Measurements from ENCODE around the gene IQUB. TPM values are rescaled to one million over a fixed set of nuclear protein-coding genes. Genes with fewer than 3 reads are reported as not detected.
"Not testable (repeated sequence)": the region's sequence is repeated elsewhere in the genome, so short reads cannot be mapped to it uniquely, and the experiment has no call there.

The IQUB gene
- polyA plus RNA-seq, 3 donors from 2014 or later, result not detected

GRCh38 chr7:123498601-123499000, 35.8 kb downstream of the IQUB start:
- H3K36me3 Mint-ChIP-seq, result no peaks in the 10 kb centered on the region
- no peak overlapping the region for H3K27ac Mint-ChIP-seq
- no peak for DNase-seq
- H3K9me3 Mint-ChIP-seq, result no peaks in the 10 kb centered on the region
- H3K4me1 Mint-ChIP-seq, result no peaks in the 10 kb centered on the region
- peaks cover 0 to 11% (median 0%) of the 10 kb centered on the region in 3 donors for H3K27me3 Mint-ChIP-seq (ENCODE audit: low read depth in 3 of 3)
- no peak overlapping the region for H3K4me3 Mint-ChIP-seq

- Mint-ChIP-seq H3K36me3 (no peaks in the 10 kb centered on the region), H3K27ac (no peak overlapping the region), H3K27me3 (ENCODE audit: low read depth in 3 of 3) (peaks cover 0 to 11% (median 0%) of the 10 kb centered on the region in 3 donors), H3K4me3 (no peak overlapping the region), H3K9me3 (no peaks in the 10 kb centered on the region), H3K4me1 (no peaks in the 10 kb centered on the region)
- DNase-seq, result no peak
Observed at GRCh38 chr7:123498031-123498430, 36.4 kb downstream of the IQUB start.

GRCh38 chr7:123494193-123494796, 40.1 kb downstream of the IQUB start:
- H3K36me3 Mint-ChIP-seq, result no peaks in the 10 kb centered on the region
- no peak overlapping the region for H3K27ac Mint-ChIP-seq
- peak; percentile 16 to 40 (median 19) for DNase-seq
- H3K4me3 Mint-ChIP-seq, result no peak overlapping the region
- H3K4me1 Mint-ChIP-seq, result no peaks in the 10 kb centered on the region
- H3K27me3 Mint-ChIP-seq (ENCODE audit: low read depth in 3 of 3), result peaks cover 0 to 3% (median 0%) of the 10 kb centered on the region in 3 donors
- no peaks in the 10 kb centered on the region for H3K9me3 Mint-ChIP-seq

GRCh38 chr7:123492485-123492884, 41.9 kb downstream of the IQUB start:
- H3K27ac Mint-ChIP-seq, result no peak overlapping the region
- DNase-seq, result no peak
- H3K4me1 Mint-ChIP-seq, result no peaks in the 10 kb centered on the region
- no peaks in the 10 kb centered on the region for H3K9me3 Mint-ChIP-seq
- H3K27me3 Mint-ChIP-seq (ENCODE audit: low read depth in 3 of 3), result peaks cover 0 to 2% (median 0%) of the 10 kb centered on the region in 3 donors
- H3K4me3 Mint-ChIP-seq, result no peak overlapping the region
- no peaks in the 10 kb centered on the region for H3K36me3 Mint-ChIP-seq

GRCh38 chr7:123485721-123486120, 48.7 kb downstream of the IQUB start:
- peaks cover 3 to 7% (median 4%) of the 10 kb centered on the region in 3 donors for H3K27me3 Mint-ChIP-seq (ENCODE audit: low read depth in 3 of 3)
- no peaks in the 10 kb centered on the region for H3K9me3 Mint-ChIP-seq
- no peak overlapping the region for H3K27ac Mint-ChIP-seq
- DNase-seq, result no peak
- no peaks in the 10 kb centered on the region for H3K4me1 Mint-ChIP-seq
- no peak overlapping the region for H3K4me3 Mint-ChIP-seq
- H3K36me3 Mint-ChIP-seq, result no peaks in the 10 kb centered on the region

GRCh38 chr7:123485187-123485586, 49.2 kb downstream of the IQUB start:
- H3K4me3 Mint-ChIP-seq, result no peak overlapping the region
- H3K36me3 Mint-ChIP-seq, result no peaks in the 10 kb centered on the region
- no peaks in the 10 kb centered on the region for H3K4me1 Mint-ChIP-seq
- no peak for DNase-seq
- peaks cover 3 to 7% (median 4%) of the 10 kb centered on the region in 3 donors for H3K27me3 Mint-ChIP-seq (ENCODE audit: low read depth in 3 of 3)
- no peak overlapping the region for H3K27ac Mint-ChIP-seq
- no peaks in the 10 kb centered on the region for H3K9me3 Mint-ChIP-seq

- Mint-ChIP-seq H3K36me3 (no peaks in the 10 kb centered on the region), H3K4me3 (no peak overlapping the region), H3K27me3 (ENCODE audit: low read depth in 3 of 3) (peaks cover 3 to 7% (median 4%) of the 10 kb centered on the region in 3 donors), H3K27ac (no peak overlapping the region), H3K9me3 (no peaks in the 10 kb centered on the region), H3K4me1 (no peaks in the 10 kb centered on the region)
- DNase-seq, result no peak
Observed at GRCh38 chr7:123484199-123484598, 50.2 kb downstream of the IQUB start.

- DNase-seq, result no peak
- Mint-ChIP-seq H3K36me3 (no peaks in the 10 kb centered on the region), H3K27ac (no peak overlapping the region), H3K4me3 (no peak overlapping the region), H3K27me3 (ENCODE audit: low read depth in 3 of 3) (peaks cover 3 to 10% (median 4%) of the 10 kb centered on the region in 3 donors), H3K4me1 (no peaks in the 10 kb centered on the region), H3K9me3 (peaks cover 0 to 8% (median 0%) of the 10 kb centered on the region in 6 donors)
Observed at GRCh38 chr7:123480107-123480506, 54.3 kb downstream of the IQUB start.

GRCh38 chr7:123478056-123478455, 56.3 kb downstream of the IQUB start:
- not testable (repeated sequence) for H3K36me3 Mint-ChIP-seq; DNase-seq; H3K27ac Mint-ChIP-seq; H3K27me3 Mint-ChIP-seq (ENCODE audit: low read depth in 3 of 3); H3K9me3 Mint-ChIP-seq; H3K4me3 Mint-ChIP-seq; H3K4me1 Mint-ChIP-seq

- no peak overlapping the region for H3K27ac Mint-ChIP-seq
- H3K4me1 Mint-ChIP-seq, result no peaks in the 10 kb centered on the region
- DNase-seq, result no peak
- H3K36me3 Mint-ChIP-seq, result no peaks in the 10 kb centered on the region
- H3K4me3 Mint-ChIP-seq, result no peak overlapping the region
- H3K9me3 Mint-ChIP-seq, result peaks cover 0 to 8% (median 0%) of the 10 kb centered on the region in 6 donors
- peaks cover 0 to 6% (median 2%) of the 10 kb centered on the region in 3 donors for H3K27me3 Mint-ChIP-seq (ENCODE audit: low read depth in 3 of 3)
Observed at GRCh38 chr7:123472750-123473445, 61.5 kb downstream of the IQUB start.

- peaks cover 0 to 8% (median 0%) of the 10 kb centered on the region in 6 donors for H3K9me3 Mint-ChIP-seq
- H3K4me1 Mint-ChIP-seq, result no peaks in the 10 kb centered on the region
- peaks cover under 1 to 6% (median 2%) of the 10 kb centered on the region in 3 donors for H3K27me3 Mint-ChIP-seq (ENCODE audit: low read depth in 3 of 3)
- no peak overlapping the region for H3K27ac Mint-ChIP-seq
- H3K36me3 Mint-ChIP-seq, result no peaks in the 10 kb centered on the region
- H3K4me3 Mint-ChIP-seq, result no peak overlapping the region
- no peak for DNase-seq
Observed at GRCh38 chr7:123472327-123472726, 62.1 kb downstream of the IQUB start.

- DNase-seq, result no peak
- no peaks in the 10 kb centered on the region for H3K4me1 Mint-ChIP-seq
- H3K9me3 Mint-ChIP-seq, result peaks cover 0 to 2% (median 0%) of the 10 kb centered on the region in 6 donors
- no peak overlapping the region for H3K4me3 Mint-ChIP-seq
- H3K36me3 Mint-ChIP-seq, result no peaks in the 10 kb centered on the region
- H3K27ac Mint-ChIP-seq, result no peak overlapping the region
- H3K27me3 Mint-ChIP-seq (ENCODE audit: low read depth in 3 of 3), result peaks cover 0 to 3% (median 2%) of the 10 kb centered on the region in 3 donors
Observed at GRCh38 chr7:123468303-123468702, 66.1 kb downstream of the IQUB start.

GRCh38 chr7:123463890-123464289, 70.5 kb downstream of the IQUB start:
- peaks cover 2 to 3% (median 2%) of the 10 kb centered on the region in 3 donors for H3K27me3 Mint-ChIP-seq (ENCODE audit: low read depth in 3 of 3)
- no peaks in the 10 kb centered on the region for H3K36me3 Mint-ChIP-seq
- no peaks in the 10 kb centered on the region for H3K4me1 Mint-ChIP-seq
- H3K9me3 Mint-ChIP-seq, result peaks cover 0 to 5% (median 0%) of the 10 kb centered on the region in 6 donors
- no peak overlapping the region for H3K27ac Mint-ChIP-seq
- DNase-seq, result no peak
- H3K4me3 Mint-ChIP-seq, result no peak overlapping the region

- no peak for DNase-seq
- H3K27me3 Mint-ChIP-seq (ENCODE audit: low read depth in 3 of 3), result peaks cover 0 to 3% (median 0%) of the 10 kb centered on the region in 3 donors
- peaks cover 0 to 5% (median 0%) of the 10 kb centered on the region in 6 donors for H3K9me3 Mint-ChIP-seq
- H3K36me3 Mint-ChIP-seq, result no peaks in the 10 kb centered on the region
- no peak overlapping the region for H3K27ac Mint-ChIP-seq
- H3K4me1 Mint-ChIP-seq, result no peaks in the 10 kb centered on the region
- H3K4me3 Mint-ChIP-seq, result no peak overlapping the region
Observed at GRCh38 chr7:123460616-123461015, 73.8 kb downstream of the IQUB start.
